Retinal pigment epithelial cell (primary cell): Measurements from ENCODE around the gene APBA2.
A peak's percentile ranks its signal among the peaks of the same experiment; 100 is the strongest.

Experiments used
- DNase-seq: peaks from one replicate; pipeline ENCODE4 v3.0.0-alpha.2; 2010; ENCODE audit warnings: low read depth
- H3K4me3 ChIP-seq: 2 replicates; pipeline ENCODE4 v1.5.1; 2011; ENCODE audit warnings: mild to moderate bottlenecking, low read length, control low read depth, moderate library complexity
- CTCF ChIP-seq: conservative IDR thresholded peaks from 2 replicates; pipeline ENCODE4 v1.5.1; 2011; ENCODE audit warnings: low read depth, low read length, control low read depth, inconsistent platforms

The APBA2 gene

GRCh38 chr15:28876845-28877185, 9.0 kb upstream of the APBA2 start:
- no peak for TF ChIP-seq CTCF
- DNase-seq: no peak
- no peak overlapping the region for H3K4me3 ChIP-seq

GRCh38 chr15:28878209-28878608, 7.6 kb upstream of the APBA2 start:
- no peak for DNase-seq
- TF ChIP-seq CTCF: no peak
- H3K4me3 ChIP-seq: no peak overlapping the region

GRCh38 chr15:28879551-28879950, 6.2 kb upstream of the APBA2 start:
- DNase-seq: no peak
- no peak for TF ChIP-seq CTCF

GRCh38 chr15:28880680-28881079, 5.1 kb upstream of the APBA2 start:
- TF ChIP-seq CTCF: no peak
- no peak for DNase-seq
- H3K4me3 ChIP-seq: no peak overlapping the region

More at GRCh38 chr15:28879551-28879950, 6.2 kb upstream of the APBA2 start:
- H3K4me3 ChIP-seq: no peak overlapping the region

GRCh38 chr15:28881170-28881569, 4.6 kb upstream of the APBA2 start:
- no peak for DNase-seq
- no peak overlapping the region for H3K4me3 ChIP-seq
- peak; percentile 34 for TF ChIP-seq CTCF

GRCh38 chr15:28881600-28881999, 4.2 kb upstream of the APBA2 start:
- H3K4me3 ChIP-seq: no peak overlapping the region
- DNase-seq: no peak
- TF ChIP-seq CTCF: peak; percentile 28

GRCh38 chr15:28884151-28884940, 1.4 kb upstream of the APBA2 start:
- no peak for DNase-seq
- TF ChIP-seq CTCF: no peak
- H3K4me3 ChIP-seq: no peak overlapping the region
